Fibroblast of lung (primary cell): ENCODE measurements around the gene PER1. TPM values are rescaled to one million over a fixed set of nuclear protein-coding genes. Genes with fewer than 3 reads are reported as not detected.

Experiments used
- DNase-seq, 2 donors: peaks; one replicate each; pipeline versions ENCODE4 v3.0.0 to v3.0.0-alpha.2; 2010; ENCODE audit warnings: low read depth in 2 of 2
- H2AFZ ChIP-seq: 2 replicates; pipeline ENCODE4 v1.5.1; 2012; ENCODE audit warnings: low read length, control low read depth, inconsistent platforms
- H3K27ac ChIP-seq: 2 replicates; pipeline ENCODE4 v1.5.1; 2011; ENCODE audit warnings: low read length, control low read depth; ENCODE audit not compliant: insufficient read depth
- H3K27me3 ChIP-seq: 2 replicates; pipeline ENCODE4 v1.5.1; 2011; ENCODE audit warnings: mild to moderate bottlenecking, low read length; ENCODE audit not compliant: control insufficient read depth, insufficient read depth
- H3K36me3 ChIP-seq: 2 replicates; pipeline ENCODE4 v1.5.1; 2011; ENCODE audit warnings: low read length; ENCODE audit not compliant: control insufficient read depth, insufficient read depth
- H3K4me1 ChIP-seq: 2 replicates; pipeline ENCODE4 v1.5.1; 2011; ENCODE audit warnings: low read length; ENCODE audit not compliant: control insufficient read depth, insufficient read depth; ENCODE audit errors: extremely low read depth
- H3K4me2 ChIP-seq: 2 replicates; pipeline ENCODE4 v1.5.1; 2011; ENCODE audit warnings: low read length, control low read depth; ENCODE audit not compliant: insufficient read depth; ENCODE audit errors: extremely low read depth
- H3K4me3 ChIP-seq, 4 experiments: fragments of 200-600 bp in 1 of 4; sonication (generic) in 1 of 4; replicated peaks in 1 of 4; 2 replicates each; pipeline ENCODE4 v1.5.1; 2011 to 2016; ENCODE audit warnings: low read length in 4 of 4, low read depth in 3 of 4, mild to moderate bottlenecking in 3 of 4, control low read depth in 2 of 4, inconsistent platforms in 1 of 4, mixed read lengths in 1 of 4; ENCODE audit not compliant: insufficient read depth in 1 of 4; ENCODE audit errors: control extremely low read depth in 1 of 4
- H3K79me2 ChIP-seq: 2 replicates; pipeline ENCODE4 v1.5.1; 2012; ENCODE audit warnings: mild to moderate bottlenecking, low read length, inconsistent platforms; ENCODE audit not compliant: control insufficient read depth, insufficient read depth
- H3K9ac ChIP-seq: 2 replicates; pipeline ENCODE4 v1.5.1; 2011; ENCODE audit warnings: mild to moderate bottlenecking, low read length, control low read depth; ENCODE audit not compliant: insufficient read depth
- H3K9me3 ChIP-seq: 2 replicates; pipeline ENCODE4 v1.5.1; 2012; ENCODE audit warnings: low read depth, low read length; ENCODE audit not compliant: control insufficient read depth, insufficient read depth
- H4K20me1 ChIP-seq: 2 replicates; pipeline ENCODE4 v1.5.1; 2011; ENCODE audit warnings: low read length; ENCODE audit not compliant: control insufficient read depth, insufficient read depth; ENCODE audit errors: extremely low read depth
- EZH2 ChIP-seq: IDR thresholded peaks from 2 replicates; pipeline ENCODE4 v1.5.1; 2012; ENCODE audit warnings: low read length, control low read depth, mild to moderate bottlenecking; ENCODE audit errors: missing control alignments
- polyA plus RNA-seq, 2 donors: library from polyadenylated mRNA; depleted of rRNA in 1 of 2; stranded (reverse) in 1 of 2; unstranded in 1 of 2; fragments of >200 nt; gene quantifications; 2 replicates each; pipeline ENCODE4 v1.2.1, GENCODE V29; 2011 to 2012; ENCODE audit warnings: missing spikeins in 1 of 2
- total RNA-seq: library from RNA; depleted of rRNA; stranded (reverse); fragments of >200 nt; gene quantifications from 2 replicates; pipeline ENCODE4 v1.2.1, GENCODE V29; 2014
- TF ChIP-seq, protein P1 (sequence below), 2 donors: IDR thresholded peaks in 1 of 2; conservative IDR thresholded peaks in 1 of 2; 1 replicate in 1 of 2; 2 replicates in 1 of 2; pipeline ENCODE4 v1.5.1; 2011 to 2012; ENCODE audit warnings: low read length in 2 of 2, control low read depth in 1 of 2, inconsistent platforms in 1 of 2, low read depth in 1 of 2, mild to moderate bottlenecking in 1 of 2

The PER1 gene
- total and polyA plus RNA-seq, 2 donors (not counting 1 experiment from before 2014, with no cell fraction given) = 2.5 to 6.9 TPM

DNA sequence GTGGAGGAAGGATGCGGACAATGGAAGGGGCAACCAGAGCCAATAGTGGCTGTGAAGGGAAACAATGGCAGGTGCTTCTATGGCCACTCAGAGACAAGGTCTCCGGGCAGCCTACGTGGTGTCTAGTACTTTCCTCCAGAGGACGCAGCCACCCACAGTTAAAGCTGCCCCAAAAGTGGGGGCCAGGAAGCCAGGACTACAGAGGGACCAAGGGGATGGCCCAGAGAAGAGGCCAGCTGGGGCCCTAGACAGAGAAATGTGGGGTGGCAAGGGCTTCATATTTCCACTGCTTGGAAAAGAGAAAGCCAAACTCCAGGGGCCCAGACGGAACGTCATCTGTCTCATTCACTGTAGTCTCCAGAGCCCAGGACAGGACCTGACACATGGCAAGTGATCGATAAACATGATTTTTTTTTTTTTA, 837 bp upstream of the PER1 start:
- TF ChIP-seq, protein P1, sequence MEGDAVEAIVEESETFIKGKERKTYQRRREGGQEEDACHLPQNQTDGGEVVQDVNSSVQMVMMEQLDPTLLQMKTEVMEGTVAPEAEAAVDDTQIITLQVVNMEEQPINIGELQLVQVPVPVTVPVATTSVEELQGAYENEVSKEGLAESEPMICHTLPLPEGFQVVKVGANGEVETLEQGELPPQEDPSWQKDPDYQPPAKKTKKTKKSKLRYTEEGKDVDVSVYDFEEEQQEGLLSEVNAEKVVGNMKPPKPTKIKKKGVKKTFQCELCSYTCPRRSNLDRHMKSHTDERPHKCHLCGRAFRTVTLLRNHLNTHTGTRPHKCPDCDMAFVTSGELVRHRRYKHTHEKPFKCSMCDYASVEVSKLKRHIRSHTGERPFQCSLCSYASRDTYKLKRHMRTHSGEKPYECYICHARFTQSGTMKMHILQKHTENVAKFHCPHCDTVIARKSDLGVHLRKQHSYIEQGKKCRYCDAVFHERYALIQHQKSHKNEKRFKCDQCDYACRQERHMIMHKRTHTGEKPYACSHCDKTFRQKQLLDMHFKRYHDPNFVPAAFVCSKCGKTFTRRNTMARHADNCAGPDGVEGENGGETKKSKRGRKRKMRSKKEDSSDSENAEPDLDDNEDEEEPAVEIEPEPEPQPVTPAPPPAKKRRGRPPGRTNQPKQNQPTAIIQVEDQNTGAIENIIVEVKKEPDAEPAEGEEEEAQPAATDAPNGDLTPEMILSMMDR (conservative IDR thresholded peaks at IDR 0.05 in 1 of 2, IDR thresholded peaks at IDR 0.05 in 1 of 2; ENCODE audit: low read depth in 1 of 2, low read length in 2 of 2) = no peak
- H4K20me1 ChIP-seq = no peaks in the 10 kb centered on the region
- H3K4me2 ChIP-seq = peak overlapping the region; percentile 94
- peak overlapping the region; percentile 88 for H3K27ac ChIP-seq
- peaks cover 2% of the 10 kb centered on the region for H3K79me2 ChIP-seq
- H3K4me1 ChIP-seq = peaks cover 29% of the 10 kb centered on the region
- no peak overlapping the region for H2AFZ ChIP-seq
- peak overlapping the region; percentile 96 for H3K9ac ChIP-seq
- DNase-seq = no peak
- peak overlapping the region in 2 of 4 experiments; percentile 1 to 88 for H3K4me3 ChIP-seq
- H3K9me3 ChIP-seq = no peaks in the 10 kb centered on the region
- H3K27me3 ChIP-seq = no peaks in the 10 kb centered on the region
- H3K36me3 ChIP-seq = peaks cover 12% of the 10 kb centered on the region

GRCh38 chr17:8151641-8152111, 528 bp downstream of the PER1 start:
- peaks cover 22% of the 10 kb centered on the region for H3K36me3 ChIP-seq
- H3K4me3 ChIP-seq = peak overlapping the region; percentile 70 to 88 (median 76)
- H3K4me2 ChIP-seq = peak overlapping the region; percentile 94
- no peak overlapping the region for H2AFZ ChIP-seq
- H3K79me2 ChIP-seq = peaks cover 2% of the 10 kb centered on the region
- peak overlapping the region; percentile 88 for H3K27ac ChIP-seq
- peak; percentile 76 to 83 for DNase-seq
- no peaks in the 10 kb centered on the region for H4K20me1 ChIP-seq
- no peaks in the 10 kb centered on the region for H3K9me3 ChIP-seq
- H3K9ac ChIP-seq = peak overlapping the region; percentile 96
- TF ChIP-seq, protein P1 (conservative IDR thresholded peaks at IDR 0.05 in 1 of 2, IDR thresholded peaks at IDR 0.05 in 1 of 2; ENCODE audit: low read depth in 1 of 2, low read length in 2 of 2) = no peak
- TF ChIP-seq EZH2 = no peak
- no peaks in the 10 kb centered on the region for H3K27me3 ChIP-seq
- peaks cover 24% of the 10 kb centered on the region for H3K4me1 ChIP-seq

- no peaks in the 10 kb centered on the region for H4K20me1 ChIP-seq
- peaks cover 24% of the 10 kb centered on the region for H3K36me3 ChIP-seq
- no peak for TF ChIP-seq EZH2
- TF ChIP-seq, protein P1 (conservative IDR thresholded peaks at IDR 0.05 in 1 of 2, IDR thresholded peaks at IDR 0.05 in 1 of 2; ENCODE audit: low read depth in 1 of 2, low read length in 2 of 2) = no peak
- H3K4me3 ChIP-seq = peak overlapping the region; percentile 70 to 88 (median 76)
- peaks cover 24% of the 10 kb centered on the region for H3K4me1 ChIP-seq
- DNase-seq = peak; percentile 90 to 92
- H2AFZ ChIP-seq = no peak overlapping the region
- peak overlapping the region; percentile 88 for H3K27ac ChIP-seq
- peak overlapping the region; percentile 94 for H3K4me2 ChIP-seq
- H3K27me3 ChIP-seq = no peaks in the 10 kb centered on the region
- H3K9me3 ChIP-seq = no peaks in the 10 kb centered on the region
- H3K9ac ChIP-seq = peak overlapping the region; percentile 96
- H3K79me2 ChIP-seq = peaks cover 2% of the 10 kb centered on the region
Measured at GRCh38 chr17:8151120-8151640, 1.0 kb downstream of the PER1 start.
